ENCODE measurements around the gene SLC35E2B. TPM values are rescaled to one million over a fixed set of nuclear protein-coding genes. Genes with fewer than 3 reads are reported as not detected.

Gene SLC35E2B
- total RNA-seq, 5 donors from 2014 or later (not counting 1 experiment from before 2014, with no cell fraction given), result 77.7 to 202 (median 128) TPM

GRCh38 chr1:1617516-1617915 is 75.1 kb downstream of the SLC35E2B start:
- Histone ChIP-seq H3K27me3 (replicated peaks in 1 of 2; ENCODE audit: control insufficient read depth in 2 of 2, extremely low read depth in 1 of 2, insufficient read depth in 2 of 2, low read length in 1 of 2) (no peaks in the 10 kb centered on the region), H3K36me3 (ENCODE audit: control insufficient read depth in 2 of 2, extremely low read depth in 1 of 2, insufficient read depth in 1 of 2, low read length in 1 of 2) (peaks cover 7% of the 10 kb centered on the region in 2 donors), H3K9me3 (no peaks in the 10 kb centered on the region), H3K4me3 (ENCODE audit: control insufficient read depth in 1 of 2, extremely low read depth in 1 of 2, low read length in 1 of 2) (no peak overlapping the region), H3K27ac (ENCODE audit: low read length) (no peak overlapping the region), H3K4me1 (ENCODE audit: control insufficient read depth in 1 of 2, extremely low read depth in 1 of 2, insufficient read depth in 2 of 2, low read length in 2 of 2) (peaks cover 14 to 27% of the 10 kb centered on the region in 2 experiments)
- Mint-ChIP-seq H3K4me3 (peak overlapping the region; percentile 75 to 82 (median 77)), H3K4me1 (peaks cover 25 to 29% (median 29%) of the 10 kb centered on the region in 3 donors), H3K36me3 (peaks cover 4% of the 10 kb centered on the region), H3K27ac (no peak overlapping the region), H3K9me3 (no peaks in the 10 kb centered on the region), H3K27me3 (no peaks in the 10 kb centered on the region)
- ChIA-PET CTCF (no interaction called here), POLR2A (interaction anchor here in 1 of 2 donors (0.6 kb wide), 1 partner anchor 11 kb away, joined by 3 read pairs; no protein-coding TSS in a partner anchor)
- 86% methylated on average over 6 of the region's 11 CpGs for WGBS (ENCODE audit: insufficient coverage)
- ATAC-seq (replicated peaks in 1 of 4) (no peak), DNase-seq (no peak)

DNA sequence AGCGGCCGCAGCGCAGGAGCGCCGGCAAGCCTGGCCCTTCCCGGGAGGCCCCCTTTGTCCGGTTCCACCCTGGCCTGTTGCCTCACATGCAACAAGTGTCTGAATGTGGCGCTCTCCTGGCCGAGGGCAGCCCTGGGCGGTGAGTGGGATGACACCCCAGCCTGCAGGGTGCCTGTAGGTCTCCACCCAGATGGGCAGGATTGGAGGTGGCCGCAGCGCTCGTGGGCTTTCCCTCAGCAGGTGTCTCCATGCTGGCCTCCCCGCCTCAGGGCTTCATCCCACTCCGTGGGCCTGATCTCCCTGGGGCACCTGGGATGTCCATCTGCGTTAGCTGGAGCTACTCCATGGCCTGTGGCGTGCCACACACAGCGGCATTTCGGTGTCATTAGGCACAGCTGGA is 75.8 kb downstream of the SLC35E2B start:
- no peaks in the 10 kb centered on the region for H3K27me3 Mint-ChIP-seq
- ChIA-PET CTCF (no interaction called here), POLR2A (no interaction called here)
- H3K36me3 Mint-ChIP-seq, result peaks cover 4% of the 10 kb centered on the region
- H3K4me3 ChIP-seq (ENCODE audit: control insufficient read depth in 1 of 2, extremely low read depth in 1 of 2, low read length in 1 of 2), result peak overlapping the region; percentile 34 to 60
- no peaks in the 10 kb centered on the region for H3K9me3 Mint-ChIP-seq
- WGBS (ENCODE audit: insufficient coverage), result 91% methylated on average over 18 of the region's 19 CpGs
- H3K4me3 Mint-ChIP-seq, result peak overlapping the region; percentile 75 to 82 (median 77)
- DNase-seq (no peak), ATAC-seq (replicated peaks in 1 of 4) (no peak)
- H3K9me3 ChIP-seq, result no peaks in the 10 kb centered on the region
- no peak overlapping the region for H3K27ac ChIP-seq (ENCODE audit: low read length)
- H3K27me3 ChIP-seq (replicated peaks in 1 of 2; ENCODE audit: control insufficient read depth in 2 of 2, extremely low read depth in 1 of 2, insufficient read depth in 2 of 2, low read length in 1 of 2), result no peaks in the 10 kb centered on the region
- peaks cover 7% of the 10 kb centered on the region in 2 donors for H3K36me3 ChIP-seq (ENCODE audit: control insufficient read depth in 2 of 2, extremely low read depth in 1 of 2, insufficient read depth in 1 of 2, low read length in 1 of 2)
- peak overlapping the region in 1 of 2 donors; percentile 57 for H3K27ac Mint-ChIP-seq
- H3K4me1 ChIP-seq (ENCODE audit: control insufficient read depth in 1 of 2, extremely low read depth in 1 of 2, insufficient read depth in 2 of 2, low read length in 2 of 2), result peaks cover 14 to 27% of the 10 kb centered on the region in 2 experiments
- peaks cover 28 to 33% (median 29%) of the 10 kb centered on the region in 3 donors for H3K4me1 Mint-ChIP-seq

DNA sequence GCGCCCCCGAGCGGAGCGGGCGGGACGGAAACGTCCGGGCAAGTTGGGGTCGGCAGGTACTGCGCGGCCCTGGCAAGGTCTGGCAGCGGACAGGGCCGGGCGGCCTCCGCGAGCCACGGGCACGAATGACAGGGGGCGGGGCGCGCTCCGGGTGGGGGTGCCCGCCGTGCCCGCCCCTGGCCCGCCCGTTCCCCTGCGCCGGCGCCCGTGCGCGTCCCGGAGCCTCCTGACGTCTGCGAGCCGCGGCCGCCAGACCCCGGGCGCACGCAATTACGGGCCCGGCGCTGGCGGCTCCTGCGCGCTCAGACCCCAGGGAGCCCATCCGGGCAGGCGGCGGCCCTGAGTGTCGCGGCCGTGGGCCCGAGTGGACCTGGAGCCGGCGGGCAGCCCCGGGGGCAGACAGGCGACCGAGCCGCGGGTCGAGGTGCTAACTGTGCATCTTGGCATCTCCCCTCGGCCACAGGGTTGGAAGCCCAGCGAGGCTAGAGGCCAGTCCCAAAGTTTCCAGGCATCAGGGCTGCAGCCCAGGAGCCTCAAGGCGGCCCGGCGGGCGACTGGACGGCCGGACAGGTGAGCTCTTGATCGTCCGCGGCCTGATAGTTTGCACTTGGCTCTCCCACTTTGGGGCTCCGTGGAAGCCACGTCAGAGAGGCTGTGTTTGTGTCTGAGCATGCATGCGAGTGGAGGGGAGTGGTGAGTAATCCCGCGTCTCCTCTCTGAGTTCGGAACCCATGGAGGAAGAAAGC is 76.4 kb downstream of the SLC35E2B start:
- Histone ChIP-seq H3K36me3 (ENCODE audit: control insufficient read depth in 2 of 2, extremely low read depth in 1 of 2, insufficient read depth in 1 of 2, low read length in 1 of 2) (peaks cover 7% of the 10 kb centered on the region in 2 donors), H3K4me3 (ENCODE audit: control insufficient read depth in 1 of 2, extremely low read depth in 1 of 2, low read length in 1 of 2) (peak overlapping the region; percentile 78 to 92), H3K27me3 (replicated peaks in 1 of 2; ENCODE audit: control insufficient read depth in 2 of 2, extremely low read depth in 1 of 2, insufficient read depth in 2 of 2, low read length in 1 of 2) (no peaks in the 10 kb centered on the region), H3K9me3 (no peaks in the 10 kb centered on the region), H3K4me1 (ENCODE audit: control insufficient read depth in 1 of 2, extremely low read depth in 1 of 2, insufficient read depth in 2 of 2, low read length in 2 of 2) (peaks cover 14 to 27% of the 10 kb centered on the region in 2 experiments), H3K27ac (ENCODE audit: low read length) (no peak overlapping the region)
- ATAC-seq (replicated peaks in 1 of 4) (peak; percentile 9 to 31 (median 26)), DNase-seq (peak in 11 of 35 experiments; percentile 11 to 65 (median 39))
- ChIA-PET POLR2A (interaction anchor here in 1 of 2 donors (0.7 to 2.4 kb wide), 2 partner anchors 9 to 13 kb away, joined by 9 to 16 read pairs; no protein-coding TSS in a partner anchor), CTCF (no interaction called here)
- peak overlapping the region in 1 of 2 donors; percentile 75 for H3K27ac Mint-ChIP-seq
- peaks cover 28 to 33% (median 29%) of the 10 kb centered on the region in 3 donors for H3K4me1 Mint-ChIP-seq
- 9% methylated on average over 77 of the region's 80 CpGs for WGBS (ENCODE audit: insufficient coverage)
- H3K9me3 Mint-ChIP-seq, result no peaks in the 10 kb centered on the region
- H3K4me3 Mint-ChIP-seq, result peak overlapping the region; percentile 75 to 82 (median 77)
- H3K27me3 Mint-ChIP-seq, result no peaks in the 10 kb centered on the region
- H3K36me3 Mint-ChIP-seq, result peaks cover 4% of the 10 kb centered on the region

DNA sequence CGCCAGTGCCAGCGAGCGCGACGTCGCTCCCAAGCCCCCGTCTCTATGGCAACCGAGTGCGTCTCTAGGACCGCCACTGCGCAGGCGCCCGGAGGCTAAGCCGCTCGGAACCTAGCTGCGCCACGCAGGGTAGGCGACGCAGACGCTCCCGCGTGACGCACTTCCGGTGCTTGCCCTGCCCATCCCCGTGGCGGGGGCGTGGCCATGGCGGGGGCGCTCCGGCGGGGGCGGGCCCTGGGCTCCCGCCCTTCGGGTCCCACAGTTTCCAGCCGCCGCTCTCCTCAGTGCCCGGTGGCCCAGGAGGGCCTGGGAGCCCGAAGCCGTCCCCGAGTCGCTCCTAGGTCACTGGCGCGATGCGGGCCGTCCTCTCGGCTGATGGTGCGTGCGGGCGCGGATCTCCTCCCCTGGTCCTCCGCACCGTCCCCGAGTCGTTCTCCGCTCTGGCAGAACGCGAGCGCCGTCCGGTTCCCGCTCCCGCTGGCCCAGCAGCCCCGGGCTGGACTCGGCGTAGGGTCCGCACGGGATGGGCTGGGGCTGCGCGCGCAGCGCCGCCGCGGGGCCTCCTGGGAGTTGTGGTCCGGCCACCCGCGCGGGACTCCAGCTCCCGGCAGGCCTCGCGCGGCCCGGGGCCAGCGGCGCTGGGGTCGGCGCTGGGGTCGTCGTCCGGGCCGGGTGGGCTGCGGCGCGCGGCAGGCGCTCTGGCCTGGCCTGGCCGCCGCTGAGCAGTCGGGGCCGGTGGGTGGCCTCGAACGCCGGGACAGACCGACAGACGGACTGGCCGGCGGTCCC is 77.1 kb downstream of the SLC35E2B start, which contains the start of gene MIB2:
Gene MIB2 (plus strand): TSS at position 245 of the 789 bp plus-strand sequence. CDS start 7,953 bp downstream, outside the sequence.
- DNase-seq (peak; percentile 96 to 99 (median 98)), ATAC-seq (replicated peaks in 1 of 4) (peak; percentile 82 to 89 (median 84))
- Histone ChIP-seq H3K27ac (ENCODE audit: low read length) (peak within 1 kb of the TSS; percentile 100), H3K9me3 (no peaks in the 10 kb centered on the region), H3K4me3 (ENCODE audit: control insufficient read depth in 1 of 2, extremely low read depth in 1 of 2, low read length in 1 of 2) (peak within 1 kb of the TSS; percentile 85 to 92), H3K36me3 (ENCODE audit: control insufficient read depth in 2 of 2, extremely low read depth in 1 of 2, insufficient read depth in 1 of 2, low read length in 1 of 2) (peaks cover 7% of the 10 kb centered on the region in 2 donors), H3K27me3 (replicated peaks in 1 of 2; ENCODE audit: control insufficient read depth in 2 of 2, extremely low read depth in 1 of 2, insufficient read depth in 2 of 2, low read length in 1 of 2) (no peaks in the 10 kb centered on the region), H3K4me1 (ENCODE audit: control insufficient read depth in 1 of 2, extremely low read depth in 1 of 2, insufficient read depth in 2 of 2, low read length in 2 of 2) (peaks cover 14 to 27% of the 10 kb centered on the region in 2 experiments)
- CTCF ChIA-PET, result interaction anchor here in 1 of 2 donors (0.6 kb wide), 1 partner anchor 15 kb away, joined by 11 read pairs; no protein-coding TSS in a partner anchor
- Mint-ChIP-seq H3K36me3 (peaks cover 4% of the 10 kb centered on the region), H3K27me3 (no peaks in the 10 kb centered on the region), H3K27ac (peak within 1 kb of the TSS; percentile 94 to 98), H3K9me3 (no peaks in the 10 kb centered on the region), H3K4me1 (peaks cover 28 to 34% (median 29%) of the 10 kb centered on the region in 3 donors), H3K4me3 (peak within 1 kb of the TSS; percentile 90 to 95 (median 92))
- POLR2A ChIA-PET, result interaction anchor here in 1 of 2 donors (0.7 to 2.4 kb wide), 2 partner anchors 10 to 14 kb away, joined by 9 to 16 read pairs; no protein-coding TSS in a partner anchor
- under 1% methylated on average over 106 of the region's 107 CpGs for WGBS (ENCODE audit: insufficient coverage)

DNA sequence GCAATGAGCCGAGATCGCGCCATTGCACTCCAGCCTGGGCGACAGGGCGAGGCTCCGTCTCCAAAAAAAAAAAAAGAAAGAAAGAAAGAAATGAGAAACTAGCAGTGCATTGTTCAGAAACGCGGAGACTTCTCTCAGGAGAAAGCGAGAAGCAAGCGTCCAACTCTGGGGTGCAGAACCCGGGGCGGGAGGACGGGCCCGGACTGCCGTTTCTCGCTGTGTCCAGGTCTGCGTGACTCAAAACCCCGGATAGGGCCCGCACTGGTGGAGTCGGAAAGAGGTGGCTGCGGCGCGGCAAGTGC is 77.7 kb downstream of the SLC35E2B start:
- peaks cover 7% of the 10 kb centered on the region in 2 donors for H3K36me3 ChIP-seq (ENCODE audit: control insufficient read depth in 2 of 2, extremely low read depth in 1 of 2, insufficient read depth in 1 of 2, low read length in 1 of 2)
- WGBS (ENCODE audit: insufficient coverage), result under 1% methylated on average over 23 of the region's 23 CpGs
- Mint-ChIP-seq H3K36me3 (peaks cover 4% of the 10 kb centered on the region), H3K4me3 (peak overlapping the region; percentile 90 to 95 (median 92)), H3K4me1 (peaks cover 28 to 34% (median 29%) of the 10 kb centered on the region in 3 donors), H3K9me3 (no peaks in the 10 kb centered on the region), H3K27ac (peak overlapping the region; percentile 94 to 98), H3K27me3 (no peaks in the 10 kb centered on the region)
- no peaks in the 10 kb centered on the region for H3K9me3 ChIP-seq
- peak in 1 of 4 experiments; percentile 0 for ATAC-seq (replicated peaks in 1 of 4)
- H3K4me3 ChIP-seq (ENCODE audit: control insufficient read depth in 1 of 2, extremely low read depth in 1 of 2, low read length in 1 of 2), result peak overlapping the region; percentile 85 to 92
- DNase-seq, result no peak
- H3K27ac ChIP-seq (ENCODE audit: low read length), result peak overlapping the region; percentile 100
- CTCF ChIA-PET, result interaction anchor here in 1 of 2 donors (0.6 kb wide), 2 partner anchors 25 to 111 kb away, joined by 3 to 4 read pairs; no protein-coding TSS in a partner anchor
- POLR2A ChIA-PET, result interaction anchor here in 1 of 2 donors (1.0 to 2.4 kb wide), 3 partner anchors 15 to 37 kb away, joined by 3 to 16 read pairs (median 3); no protein-coding TSS in a partner anchor
- peaks cover 14 to 27% of the 10 kb centered on the region in 2 experiments for H3K4me1 ChIP-seq (ENCODE audit: control insufficient read depth in 1 of 2, extremely low read depth in 1 of 2, insufficient read depth in 2 of 2, low read length in 2 of 2)
- no peaks in the 10 kb centered on the region for H3K27me3 ChIP-seq (replicated peaks in 1 of 2; ENCODE audit: control insufficient read depth in 2 of 2, extremely low read depth in 1 of 2, insufficient read depth in 2 of 2, low read length in 1 of 2)

Data from T-cell (primary cell).